RWPE1 (cell line): ENCODE measurements around the gene C20orf173.

Source experiments
- CTCF ChIA-PET: fragments of 350-600 bp; sonication (Branson Sonifier 250); formaldehyde crosslinking; extraction: SDS; loops from one replicate; lab custom pipeline; 2021; lab: Yijun Ruan, JAX
- POLR2A ChIA-PET: fragments of 400-600 bp; formaldehyde crosslinking; extraction: SDS; loops from one replicate; lab custom pipeline; 2020; ENCODE audit warnings: antibody characterized with exemption; ENCODE audit not compliant: low non-redundant PET; lab: Yijun Ruan, JAX
- DNase-seq: peaks from one replicate; pipeline ENCODE4 v3.0.0; 2012; ENCODE audit warnings: low spot score
- H3K27ac ChIP-seq: fragments of 450-650 bp; 2 replicates; pipeline ENCODE4 v1.5.1; 2017
- TF ChIP-seq, protein P1 (sequence below): fragments of 450-650 bp; conservative IDR thresholded peaks from 2 replicates; pipeline ENCODE4 v1.5.1; 2017; ENCODE audit warnings: low read depth, mild to moderate bottlenecking

The C20orf173 gene

DNA sequence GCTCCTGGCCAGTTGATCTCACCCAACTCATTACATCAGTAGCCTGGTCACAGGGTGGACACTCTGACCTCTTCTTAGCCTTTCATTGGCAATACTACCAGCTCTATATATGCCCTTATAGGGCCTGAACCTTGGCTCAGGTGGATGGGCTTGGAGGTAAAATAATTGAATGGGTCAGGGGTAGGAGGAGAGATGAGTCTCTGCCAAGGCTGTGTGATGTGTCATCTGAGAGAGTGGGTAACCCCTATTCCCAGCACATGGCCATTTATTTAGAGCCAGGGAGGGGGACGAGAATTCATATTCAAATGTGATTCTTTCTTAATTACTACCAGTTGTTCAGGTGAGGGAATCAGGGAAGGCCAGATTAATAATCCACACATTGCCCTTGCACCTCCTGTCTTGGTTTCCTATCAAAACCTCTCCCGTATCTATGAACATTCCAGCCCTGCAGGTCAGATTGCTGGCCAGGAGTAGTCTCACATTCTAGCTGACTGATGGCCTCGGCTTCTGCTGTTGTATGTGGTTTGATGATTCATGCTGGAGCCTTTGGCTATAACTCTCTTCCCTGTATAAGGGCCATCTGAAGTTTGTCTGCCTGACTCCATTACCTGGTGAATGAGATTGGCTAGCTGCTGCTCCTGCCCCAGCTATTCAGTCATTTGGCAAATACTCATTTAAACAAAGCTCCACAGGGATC, 13.4 kb downstream of the C20orf173 start:
- ChIA-PET POLR2A (interaction anchor here (0.6 kb wide), 1 partner anchor 151 kb away, joined by 9 read pairs; no protein-coding TSS in a partner anchor), CTCF (interaction anchor here (0.5 to 1.3 kb wide), 4 partner anchors 13 to 120 kb away, joined by 3 to 6 read pairs (median 3); no protein-coding TSS in a partner anchor)
- no peak overlapping the region for H3K27ac ChIP-seq
- DNase-seq: peak; percentile 93
- TF ChIP-seq, protein P1, sequence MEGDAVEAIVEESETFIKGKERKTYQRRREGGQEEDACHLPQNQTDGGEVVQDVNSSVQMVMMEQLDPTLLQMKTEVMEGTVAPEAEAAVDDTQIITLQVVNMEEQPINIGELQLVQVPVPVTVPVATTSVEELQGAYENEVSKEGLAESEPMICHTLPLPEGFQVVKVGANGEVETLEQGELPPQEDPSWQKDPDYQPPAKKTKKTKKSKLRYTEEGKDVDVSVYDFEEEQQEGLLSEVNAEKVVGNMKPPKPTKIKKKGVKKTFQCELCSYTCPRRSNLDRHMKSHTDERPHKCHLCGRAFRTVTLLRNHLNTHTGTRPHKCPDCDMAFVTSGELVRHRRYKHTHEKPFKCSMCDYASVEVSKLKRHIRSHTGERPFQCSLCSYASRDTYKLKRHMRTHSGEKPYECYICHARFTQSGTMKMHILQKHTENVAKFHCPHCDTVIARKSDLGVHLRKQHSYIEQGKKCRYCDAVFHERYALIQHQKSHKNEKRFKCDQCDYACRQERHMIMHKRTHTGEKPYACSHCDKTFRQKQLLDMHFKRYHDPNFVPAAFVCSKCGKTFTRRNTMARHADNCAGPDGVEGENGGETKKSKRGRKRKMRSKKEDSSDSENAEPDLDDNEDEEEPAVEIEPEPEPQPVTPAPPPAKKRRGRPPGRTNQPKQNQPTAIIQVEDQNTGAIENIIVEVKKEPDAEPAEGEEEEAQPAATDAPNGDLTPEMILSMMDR: no peak

DNA sequence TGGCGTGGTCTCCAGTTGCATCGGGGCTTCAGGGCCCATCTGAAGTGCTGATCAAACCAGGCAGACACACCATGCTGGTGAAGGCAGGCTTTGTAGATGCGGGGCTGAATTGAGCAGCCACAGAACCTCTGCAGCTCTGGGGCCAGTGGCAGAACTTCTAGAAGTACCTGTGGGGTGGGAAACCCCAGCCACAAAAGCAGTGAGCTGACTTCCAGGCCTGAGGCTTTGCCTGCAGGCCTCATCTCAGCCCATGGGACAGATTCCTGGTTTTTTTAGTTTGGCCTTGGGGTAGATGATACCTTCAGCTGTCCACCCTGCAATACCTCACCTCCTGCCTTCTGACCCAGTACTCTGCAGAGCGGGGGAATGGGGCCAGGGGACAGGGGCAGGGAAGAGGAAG, 14.1 kb downstream of the C20orf173 start:
- no peak for DNase-seq
- CTCF ChIA-PET: interaction anchor here (1.2 to 1.3 kb wide), 2 partner anchors 12 to 89 kb away, joined by 3 read pairs; no protein-coding TSS in a partner anchor
- POLR2A ChIA-PET: no interaction called here
- peak overlapping the region; percentile 2; the same call in 1 of the 2 replicates for H3K27ac ChIP-seq
- TF ChIP-seq, protein P1: no peak

DNA sequence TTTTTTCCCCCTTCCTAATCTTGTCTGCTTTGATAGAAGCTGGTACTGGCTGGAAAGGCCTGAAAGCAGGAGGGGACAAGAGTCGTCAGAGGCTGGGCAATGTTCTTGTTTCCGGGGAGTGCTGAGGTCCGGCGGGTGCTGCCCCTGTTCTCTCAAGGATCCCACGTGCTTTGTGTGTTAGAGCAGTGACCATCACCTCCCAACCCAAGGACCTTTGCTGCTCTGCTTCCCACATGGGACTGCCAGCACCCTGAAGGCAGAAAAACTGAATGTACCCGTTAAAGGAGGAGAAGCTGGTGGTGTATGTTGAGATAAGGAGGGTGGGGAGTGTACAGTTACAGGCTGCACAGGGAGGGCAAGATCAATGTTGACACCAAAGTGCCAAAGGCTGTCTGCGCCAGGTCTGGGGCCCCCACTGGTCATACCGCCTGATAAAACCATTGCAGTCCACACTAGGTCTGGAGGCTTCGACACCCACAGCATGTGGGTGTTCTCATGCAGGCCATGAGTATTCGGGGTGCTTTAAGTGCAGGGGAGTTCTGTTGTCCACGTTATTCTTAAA, 15.0 kb downstream of the C20orf173 start:
- H3K27ac ChIP-seq: peak overlapping the region; percentile 0; the same call in 1 of the 2 replicates
- CTCF ChIA-PET: interaction anchor here (0.6 kb wide), 2 partner anchors 135 to 148 kb away, joined by 3 to 5 read pairs; no protein-coding TSS in a partner anchor
- POLR2A ChIA-PET: no interaction called here
- TF ChIP-seq, protein P1: no peak
- no peak for DNase-seq

DNA sequence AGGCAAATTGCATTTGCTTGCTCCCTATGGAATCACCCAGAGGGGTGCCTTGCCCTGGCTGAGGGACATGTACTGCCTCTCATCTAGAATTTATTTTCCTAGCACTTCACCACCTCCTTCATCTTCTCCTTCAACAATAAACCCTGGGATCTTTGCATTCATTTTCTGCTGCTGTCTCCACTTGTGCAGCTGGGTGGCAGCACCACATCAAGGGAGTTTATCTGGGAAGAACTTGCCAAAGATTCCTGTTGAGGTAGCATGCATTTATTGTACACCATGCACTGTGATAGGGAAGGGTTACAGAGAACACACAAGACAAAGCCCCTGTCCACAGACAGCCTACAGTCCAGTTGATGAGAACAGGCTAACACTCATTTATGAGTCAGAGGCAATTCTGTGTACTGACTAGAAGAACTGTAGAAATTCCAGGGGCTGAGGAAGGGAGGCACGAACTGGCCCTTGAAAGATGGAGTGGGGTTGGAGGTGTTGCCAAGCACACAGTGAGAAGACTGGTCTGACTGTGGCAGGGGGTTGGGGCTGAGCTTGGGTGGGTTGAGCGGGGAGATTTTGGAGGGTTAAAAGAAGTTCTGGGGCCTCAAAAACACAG, 17.5 kb downstream of the C20orf173 start:
- ChIA-PET CTCF (interaction anchor here (0.5 to 2.3 kb wide), 7 partner anchors 9 to 632 kb away, joined by 3 to 16 read pairs (median 3); no protein-coding TSS in a partner anchor), POLR2A (interaction anchor here (0.6 kb wide), 1 partner anchor 175 kb away, joined by 3 read pairs; no protein-coding TSS in a partner anchor)
- TF ChIP-seq, protein P1: peak; percentile 92
- H3K27ac ChIP-seq: peak overlapping the region; percentile 19
- DNase-seq: peak; percentile 64

DNA sequence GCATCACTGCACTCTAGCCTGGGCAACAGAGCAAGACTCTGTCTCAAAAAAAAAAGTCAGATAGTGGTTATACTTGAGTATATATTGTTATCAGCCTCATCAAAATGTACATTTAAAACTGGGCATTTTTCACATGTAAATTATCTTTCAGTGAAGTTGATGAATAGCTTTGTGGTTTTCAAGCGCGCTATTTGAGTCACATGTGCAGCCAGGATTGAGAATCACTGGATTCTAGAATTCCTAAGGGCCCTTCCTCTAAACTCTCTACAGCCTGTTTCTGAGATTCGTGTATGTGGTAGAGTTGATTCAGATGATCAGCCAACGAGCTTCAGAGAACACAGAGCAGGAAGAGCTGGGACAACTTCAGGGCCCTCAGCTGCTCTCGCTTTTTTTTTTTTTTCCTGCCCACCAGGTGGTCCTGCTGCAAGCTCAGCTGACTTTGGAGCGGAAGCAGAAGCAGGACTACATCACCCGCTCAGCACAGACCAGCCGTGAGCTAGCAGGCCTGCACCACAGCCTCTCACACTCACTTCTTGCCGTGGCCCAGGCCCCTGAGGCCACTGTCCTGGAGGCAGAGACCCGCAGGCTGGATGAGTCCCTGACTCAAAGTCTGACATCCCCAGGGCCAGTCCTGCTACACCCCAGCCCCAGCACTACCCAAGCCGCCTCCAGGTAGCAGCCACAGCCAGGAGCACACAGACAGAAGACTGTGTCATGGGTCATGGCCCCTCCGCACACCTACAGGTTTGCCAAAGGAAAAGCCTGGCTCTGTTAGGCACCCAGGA, 18.3 kb downstream of the C20orf173 start:
- ChIA-PET CTCF (interaction anchor here (0.6 to 2.3 kb wide), 8 partner anchors 8 to 468 kb away, joined by 3 to 16 read pairs (median 4); no protein-coding TSS in a partner anchor), POLR2A (interaction anchor here (0.6 to 0.7 kb wide), 2 partner anchors 112 to 176 kb away, joined by 3 read pairs; no protein-coding TSS in a partner anchor)
- no peak for DNase-seq
- H3K27ac ChIP-seq: 0 out of 2 replicates have a peak overlapping the region, but pooled peaks have one; percentile 2
- TF ChIP-seq, protein P1: no peak
